Liver (tissue), 9 donors: ENCODE measurements around the gene PDE2A. TPM values are rescaled to one million over a fixed set of nuclear protein-coding genes. Genes with fewer than 3 reads are reported as not detected.

ENCODE experiments used
- DNase-seq: peaks from one replicate; pipeline ENCODE4 v3.0.0-alpha.2; 2017; ENCODE audit warnings: low spot score
- H3K27ac ChIP-seq, 2 donors: one replicate each; pipeline ENCODE4 v1.7.0; 2013; ENCODE audit warnings: inconsistent platforms in 2 of 2, low read length in 2 of 2, control low read depth in 1 of 2, low read depth in 1 of 2, mild to moderate bottlenecking in 1 of 2
- H3K27me3 ChIP-seq, 4 donors: one replicate each; pipeline versions ENCODE4 v1.6.1 to v1.7.0; 2013; ENCODE audit warnings: low read length in 3 of 4, inconsistent platforms in 1 of 4, mild to moderate bottlenecking in 1 of 4, moderate library complexity in 1 of 4; ENCODE audit not compliant: control insufficient read depth in 4 of 4, insufficient read depth in 4 of 4
- H3K36me3 ChIP-seq, 4 donors: one replicate each; pipeline versions ENCODE4 v1.6.1 to v1.7.0; 2013; ENCODE audit warnings: low read length in 3 of 4, mild to moderate bottlenecking in 3 of 4, low read depth in 1 of 4, moderate library complexity in 1 of 4; ENCODE audit not compliant: control insufficient read depth in 4 of 4, insufficient read depth in 3 of 4
- H3K4me1 ChIP-seq, 4 donors: one replicate each; pipeline versions ENCODE4 v1.6.1 to v1.7.0; 2013; ENCODE audit warnings: low read length in 3 of 4, mild to moderate bottlenecking in 3 of 4, moderate library complexity in 1 of 4; ENCODE audit not compliant: control insufficient read depth in 4 of 4, insufficient read depth in 4 of 4
- H3K4me3 ChIP-seq, 3 donors: one replicate each; pipeline versions ENCODE4 v1.6.1 to v1.7.0; 2013; ENCODE audit warnings: low read length in 3 of 3, control low read depth in 1 of 3, low read depth in 1 of 3, mild to moderate bottlenecking in 1 of 3
- H3K9ac ChIP-seq, 2 donors: one replicate each; pipeline ENCODE4 v1.7.0; 2013; ENCODE audit warnings: low read length in 2 of 2, mild to moderate bottlenecking in 2 of 2, moderate library complexity in 2 of 2, control low read depth in 1 of 2, low read depth in 1 of 2
- H3K9me3 ChIP-seq, 4 donors: one replicate each; pipeline versions ENCODE4 v1.6.1 to v1.7.0; 2013; ENCODE audit warnings: low read length in 3 of 4; ENCODE audit not compliant: control insufficient read depth in 4 of 4
- EGR1 ChIP-seq, 2 donors: IDR thresholded peaks; 2 replicates each; pipeline ENCODE4 v1.6.1; 2016 to 2018; ENCODE audit warnings: antibody characterized with exemption in 2 of 2, low read depth in 2 of 2
- FOXA1 ChIP-seq: IDR thresholded peaks from 2 replicates; pipeline ENCODE4 v1.6.1; 2016; ENCODE audit warnings: antibody characterized with exemption
- FOXA2 ChIP-seq: IDR thresholded peaks from 2 replicates; pipeline ENCODE4 v1.6.1; 2016; ENCODE audit warnings: antibody characterized with exemption
- GABPA ChIP-seq, 2 donors: IDR thresholded peaks in 1 of 2; conservative IDR thresholded peaks in 1 of 2; 2 replicates each; pipeline ENCODE4 v1.6.1; 2016; ENCODE audit warnings: antibody characterized with exemption in 2 of 2, mild to moderate bottlenecking in 1 of 2, moderate library complexity in 1 of 2
- HNF4A ChIP-seq, 2 donors: conservative IDR thresholded peaks; 2 replicates each; pipeline ENCODE4 v1.6.1; 2016; ENCODE audit warnings: antibody characterized with exemption in 2 of 2, mild to moderate bottlenecking in 2 of 2
- HNF4G ChIP-seq: IDR thresholded peaks from 2 replicates; pipeline ENCODE4 v1.6.1; 2016; ENCODE audit warnings: antibody characterized with exemption
- JUND ChIP-seq, 2 donors: IDR thresholded peaks; 2 replicates each; pipeline ENCODE4 v1.6.1; 2016; ENCODE audit warnings: antibody characterized with exemption in 2 of 2
- RAD21 ChIP-seq, 2 donors: IDR thresholded peaks; 2 replicates each; pipeline ENCODE4 v1.6.1; 2016; ENCODE audit warnings: antibody characterized with exemption in 2 of 2, mild to moderate bottlenecking in 2 of 2
- RXRA ChIP-seq, 2 donors: IDR thresholded peaks; 2 replicates each; pipeline ENCODE4 v1.6.1; 2017 to 2018; ENCODE audit warnings: antibody characterized with exemption in 2 of 2, mild to moderate bottlenecking in 1 of 2
- TAF1 ChIP-seq: conservative IDR thresholded peaks from 2 replicates; pipeline ENCODE4 v1.6.1; 2016; ENCODE audit warnings: antibody characterized with exemption, mild to moderate bottlenecking
- YY1 ChIP-seq: IDR thresholded peaks from 2 replicates; pipeline ENCODE4 v1.6.1; 2016; ENCODE audit warnings: antibody characterized with exemption, mild to moderate bottlenecking
- WGBS: extraction: QIAGEN DNeasy Blood & Tissue Kit; methylation state at CpG from one replicate; pipeline ENCODE4 v1.1.7; 2013; 5-methylcytosine and 5-hydroxymethylcytosine counted together
- polyA plus RNA-seq, 2 donors: library from polyadenylated mRNA; stranded (reverse) in 1 of 2; unstranded in 1 of 2; fragments of 200-250 nt in 1 of 2; fragments of >200 nt in 1 of 2; fragmentation: Nextera tagmentation in 1 of 2; extraction: Ambion mirVana in 1 of 2; gene quantifications; one replicate each; pipeline versions ENCODE4 v1.2.1 to v1.2.3, GENCODE V29; 2013 to 2015
- total RNA-seq, 2 donors: library from RNA; depleted of rRNA; stranded (reverse); fragments of >200 nt; gene quantifications; one replicate each; pipeline ENCODE4 v1.2.3, GENCODE V29; 2014
- TF ChIP-seq, protein P1 (sequence below): IDR thresholded peaks from 2 replicates; pipeline ENCODE4 v1.6.1; 2016; ENCODE audit warnings: antibody characterized with exemption, mild to moderate bottlenecking
- TF ChIP-seq, protein P2 (sequence below): IDR thresholded peaks from 2 replicates; pipeline ENCODE4 v1.6.1; 2016; ENCODE audit warnings: antibody characterized with exemption
- TF ChIP-seq, protein P3 (sequence below): IDR thresholded peaks from 2 replicates; pipeline ENCODE4 v1.6.1; 2016; ENCODE audit warnings: antibody characterized with exemption
- TF ChIP-seq, protein P4 (sequence below): IDR thresholded peaks from 2 replicates; pipeline ENCODE4 v1.6.1; 2016; ENCODE audit warnings: antibody characterized with exemption
- donor health status: healthy.
- donor health status: healthy.
- donor health status: healthy.
- donor health status: healthy.
- donor health status: healthy.

PDE2A gene
- total and polyA plus RNA-seq, 4 donors: 4.3 to 32.8 (median 12.9) TPM

DNA sequence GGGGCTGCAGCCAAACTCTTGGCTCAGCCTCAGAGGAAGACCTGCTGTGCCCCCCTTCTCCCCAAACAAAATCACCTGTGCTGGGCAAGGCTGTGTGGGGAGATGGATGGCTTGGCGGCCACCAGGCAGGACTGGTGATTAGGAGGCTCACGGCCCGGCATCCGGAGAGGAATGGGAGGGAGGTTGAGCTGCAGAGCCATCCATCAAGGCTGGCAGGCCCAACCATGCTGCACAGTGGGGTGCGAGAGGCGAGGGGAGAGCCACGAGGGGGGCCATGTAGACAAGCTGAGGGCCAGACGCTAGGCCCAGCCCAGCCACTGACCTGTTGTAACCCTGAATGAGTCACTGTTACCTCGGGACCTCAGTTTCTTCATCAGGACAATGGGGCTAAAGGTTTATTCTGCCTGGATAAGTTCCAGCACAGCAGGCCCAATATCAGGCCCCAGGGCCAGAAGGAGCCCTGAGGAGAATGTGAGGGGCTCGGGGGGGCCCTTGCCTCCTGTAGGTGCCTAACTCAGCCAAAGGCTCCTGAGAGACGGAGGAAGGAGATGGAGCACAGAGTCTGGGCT lies 18.2 kb downstream of the PDE2A start:
- H3K36me3 ChIP-seq: no peaks in the 10 kb centered on the region
- 68% methylated on average over 11 of the region's 11 CpGs for WGBS
- TF ChIP-seq GABPA (IDR thresholded peaks at IDR 0.05 in 1 of 2, conservative IDR thresholded peaks at IDR 0.05 in 1 of 2): no peak
- TF ChIP-seq HNF4G: no peak

DNA sequence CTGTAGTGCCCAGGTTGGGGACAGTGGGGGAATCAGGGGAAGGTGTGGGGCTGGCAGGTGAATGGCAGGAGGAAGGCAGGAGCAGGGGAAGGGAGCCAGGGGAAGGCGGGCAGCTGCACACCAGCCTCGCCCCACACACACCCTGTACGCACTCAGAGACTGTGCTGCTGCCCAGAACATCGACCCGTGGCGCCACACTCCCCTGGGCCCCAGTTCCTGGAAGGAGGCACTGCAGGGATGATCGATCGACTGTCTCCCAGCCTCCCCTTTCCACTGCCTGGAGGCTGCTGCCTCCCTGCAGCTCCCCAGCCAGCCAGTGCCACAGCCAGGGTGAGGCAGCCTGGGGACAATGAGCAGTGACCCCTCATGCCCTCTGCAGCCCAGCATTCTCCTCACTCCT lies 19.2 kb downstream of the PDE2A start:
- H3K36me3 ChIP-seq: no peaks in the 10 kb centered on the region
- no peaks in the 10 kb centered on the region for H3K27me3 ChIP-seq
- DNase-seq: no peak
- no peak overlapping the region for H3K4me3 ChIP-seq
- no peaks in the 10 kb centered on the region for H3K4me1 ChIP-seq
- no peak overlapping the region for H3K9ac ChIP-seq
- no peak overlapping the region for H3K27ac ChIP-seq
- H3K9me3 ChIP-seq: no peaks in the 10 kb centered on the region
- WGBS: 86% methylated on average over 8 of the region's 8 CpGs
- no peak for TF ChIP-seq EGR1 (IDR thresholded peaks at IDR 0.05; ENCODE audit: low read depth in 2 of 2)
- TF ChIP-seq, protein P1, sequence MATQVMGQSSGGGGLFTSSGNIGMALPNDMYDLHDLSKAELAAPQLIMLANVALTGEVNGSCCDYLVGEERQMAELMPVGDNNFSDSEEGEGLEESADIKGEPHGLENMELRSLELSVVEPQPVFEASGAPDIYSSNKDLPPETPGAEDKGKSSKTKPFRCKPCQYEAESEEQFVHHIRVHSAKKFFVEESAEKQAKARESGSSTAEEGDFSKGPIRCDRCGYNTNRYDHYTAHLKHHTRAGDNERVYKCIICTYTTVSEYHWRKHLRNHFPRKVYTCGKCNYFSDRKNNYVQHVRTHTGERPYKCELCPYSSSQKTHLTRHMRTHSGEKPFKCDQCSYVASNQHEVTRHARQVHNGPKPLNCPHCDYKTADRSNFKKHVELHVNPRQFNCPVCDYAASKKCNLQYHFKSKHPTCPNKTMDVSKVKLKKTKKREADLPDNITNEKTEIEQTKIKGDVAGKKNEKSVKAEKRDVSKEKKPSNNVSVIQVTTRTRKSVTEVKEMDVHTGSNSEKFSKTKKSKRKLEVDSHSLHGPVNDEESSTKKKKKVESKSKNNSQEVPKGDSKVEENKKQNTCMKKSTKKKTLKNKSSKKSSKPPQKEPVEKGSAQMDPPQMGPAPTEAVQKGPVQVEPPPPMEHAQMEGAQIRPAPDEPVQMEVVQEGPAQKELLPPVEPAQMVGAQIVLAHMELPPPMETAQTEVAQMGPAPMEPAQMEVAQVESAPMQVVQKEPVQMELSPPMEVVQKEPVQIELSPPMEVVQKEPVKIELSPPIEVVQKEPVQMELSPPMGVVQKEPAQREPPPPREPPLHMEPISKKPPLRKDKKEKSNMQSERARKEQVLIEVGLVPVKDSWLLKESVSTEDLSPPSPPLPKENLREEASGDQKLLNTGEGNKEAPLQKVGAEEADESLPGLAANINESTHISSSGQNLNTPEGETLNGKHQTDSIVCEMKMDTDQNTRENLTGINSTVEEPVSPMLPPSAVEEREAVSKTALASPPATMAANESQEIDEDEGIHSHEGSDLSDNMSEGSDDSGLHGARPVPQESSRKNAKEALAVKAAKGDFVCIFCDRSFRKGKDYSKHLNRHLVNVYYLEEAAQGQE: no peak
- no peak for TF ChIP-seq TAF1
- TF ChIP-seq, protein P2, sequence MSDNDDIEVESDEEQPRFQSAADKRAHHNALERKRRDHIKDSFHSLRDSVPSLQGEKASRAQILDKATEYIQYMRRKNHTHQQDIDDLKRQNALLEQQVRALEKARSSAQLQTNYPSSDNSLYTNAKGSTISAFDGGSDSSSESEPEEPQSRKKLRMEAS: no peak
- TF ChIP-seq JUND (IDR thresholded peaks at IDR 0.05): no peak
- TF ChIP-seq, protein P3, sequence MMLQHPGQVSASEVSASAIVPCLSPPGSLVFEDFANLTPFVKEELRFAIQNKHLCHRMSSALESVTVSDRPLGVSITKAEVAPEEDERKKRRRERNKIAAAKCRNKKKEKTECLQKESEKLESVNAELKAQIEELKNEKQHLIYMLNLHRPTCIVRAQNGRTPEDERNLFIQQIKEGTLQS: no peak
- TF ChIP-seq RAD21 (IDR thresholded peaks at IDR 0.05): no peak
- TF ChIP-seq, protein P4, sequence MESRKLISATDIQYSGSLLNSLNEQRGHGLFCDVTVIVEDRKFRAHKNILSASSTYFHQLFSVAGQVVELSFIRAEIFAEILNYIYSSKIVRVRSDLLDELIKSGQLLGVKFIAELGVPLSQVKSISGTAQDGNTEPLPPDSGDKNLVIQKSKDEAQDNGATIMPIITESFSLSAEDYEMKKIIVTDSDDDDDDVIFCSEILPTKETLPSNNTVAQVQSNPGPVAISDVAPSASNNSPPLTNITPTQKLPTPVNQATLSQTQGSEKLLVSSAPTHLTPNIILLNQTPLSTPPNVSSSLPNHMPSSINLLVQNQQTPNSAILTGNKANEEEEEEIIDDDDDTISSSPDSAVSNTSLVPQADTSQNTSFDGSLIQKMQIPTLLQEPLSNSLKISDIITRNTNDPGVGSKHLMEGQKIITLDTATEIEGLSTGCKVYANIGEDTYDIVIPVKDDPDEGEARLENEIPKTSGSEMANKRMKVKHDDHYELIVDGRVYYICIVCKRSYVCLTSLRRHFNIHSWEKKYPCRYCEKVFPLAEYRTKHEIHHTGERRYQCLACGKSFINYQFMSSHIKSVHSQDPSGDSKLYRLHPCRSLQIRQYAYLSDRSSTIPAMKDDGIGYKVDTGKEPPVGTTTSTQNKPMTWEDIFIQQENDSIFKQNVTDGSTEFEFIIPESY: no peak
- TF ChIP-seq RXRA (IDR thresholded peaks at IDR 0.05): no peak
- no peak for TF ChIP-seq GABPA (IDR thresholded peaks at IDR 0.05 in 1 of 2, conservative IDR thresholded peaks at IDR 0.05 in 1 of 2)
- TF ChIP-seq FOXA1: no peak
- no peak for TF ChIP-seq HNF4A (conservative IDR thresholded peaks at IDR 0.05)
- TF ChIP-seq FOXA2: no peak
- no peak for TF ChIP-seq YY1

More for the DNA sequence above, 18.2 kb downstream of the PDE2A start:
- Histone ChIP-seq H3K9me3 (no peaks in the 10 kb centered on the region), H3K9ac (no peak overlapping the region), H3K27ac (no peak overlapping the region), H3K27me3 (no peaks in the 10 kb centered on the region), H3K4me1 (no peaks in the 10 kb centered on the region), H3K4me3 (no peak overlapping the region)
- no peak for DNase-seq
